ENCODE results near the gene FBXO41. TPM values are rescaled to one million over a fixed set of nuclear protein-coding genes. Genes with fewer than 3 reads are reported as not detected.

The FBXO41 gene
- total RNA-seq, 4 donors from 2014 or later: 0.98 to 4.9 (median 2.8) TPM

DNA sequence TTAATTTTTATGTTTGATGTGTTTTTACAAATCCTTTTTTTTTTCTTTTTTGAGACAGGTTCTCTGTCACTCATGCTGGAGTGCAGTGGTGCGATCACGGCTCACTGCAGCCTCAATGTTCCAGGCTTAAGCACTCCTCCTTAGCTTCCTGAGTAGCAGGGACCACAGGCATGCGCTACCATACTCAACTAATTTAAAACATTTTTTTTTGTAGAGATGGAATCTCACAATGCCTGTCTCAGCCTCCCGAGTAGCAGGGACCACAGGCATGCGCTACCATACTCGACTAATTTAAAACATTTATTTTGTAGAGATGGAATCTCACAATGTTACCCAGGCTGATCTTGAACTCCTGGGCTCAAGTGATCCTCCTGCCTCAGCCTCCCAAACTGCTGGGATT, 78.7 kb downstream of the FBXO41 start:
- no peak for TF ChIP-seq CTCF (IDR thresholded peaks at IDR 0.05; ENCODE audit: low read depth)

Small RNA genes within 50 kb of the gene (small RNA-seq; reads per million reads assigned to genes)
- not detected for gene RNU6-111P

Other genes with a start within 250 kb of the FBXO41 start
- gene SFXN5, start 212.8 kb downstream of the FBXO41 start, total RNA-seq: 1 to 10 TPM; 5.1 to 8.9 (median 7.6) TPM
- gene RAB11FIP5, start 171.5 kb downstream of the FBXO41 start, total RNA-seq: 10 to 100 TPM; 12.2 to 21.1 (median 15.5) TPM
- not detected for gene NOTO, start 81.9 kb downstream of the FBXO41 start, total RNA-seq
- 10 to 100 TPM; 10.4 to 13.5 (median 11.0) TPM for gene SMYD5, start 70.2 kb downstream of the FBXO41 start, total RNA-seq
- 10 to 100 TPM; 18.6 to 54.8 (median 27.1) TPM for gene PRADC1, start 51.2 kb downstream of the FBXO41 start, total RNA-seq
- 100 to 1,000 TPM; 131 to 219 (median 154) TPM for gene CCT7, start 50.2 kb downstream of the FBXO41 start, total RNA-seq
- gene EGR4, start 9.1 kb upstream of the FBXO41 start, total RNA-seq: not detected
- 10 to 100 TPM; 24.0 to 48.2 (median 35.1) TPM for gene ALMS1, start 101.4 kb upstream of the FBXO41 start, total RNA-seq